Measurements from ENCODE around the gene FECH.
"Not testable (repeated sequence)": the region's sequence is repeated elsewhere in the genome, so short reads cannot be mapped to it uniquely, and the experiment has no call there.

Gene FECH

DNA sequence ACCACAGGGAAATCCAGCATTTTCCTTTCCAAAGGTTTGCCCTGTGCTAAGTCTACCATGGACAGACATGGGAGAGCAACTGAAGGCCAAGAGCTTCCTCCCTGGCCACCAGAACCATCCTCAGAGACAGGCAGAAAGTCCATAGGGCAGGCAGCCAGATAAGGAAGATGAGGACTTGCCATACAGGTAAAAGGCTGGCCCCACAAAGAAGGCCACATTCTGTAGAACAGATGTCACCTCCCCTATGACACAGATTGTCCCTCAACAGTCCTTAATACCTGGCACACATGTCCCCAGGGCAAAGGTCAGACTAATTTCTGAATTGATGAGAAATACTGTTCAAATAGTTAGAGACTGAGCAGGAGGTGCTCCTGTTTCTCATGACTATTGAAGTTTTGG, 52.0 kb downstream of the FECH start:
- H3K4me3 ChIP-seq (replicated peaks; ENCODE audit: low read depth, low read length), result no peak overlapping the region
- TF ChIP-seq, protein P1, sequence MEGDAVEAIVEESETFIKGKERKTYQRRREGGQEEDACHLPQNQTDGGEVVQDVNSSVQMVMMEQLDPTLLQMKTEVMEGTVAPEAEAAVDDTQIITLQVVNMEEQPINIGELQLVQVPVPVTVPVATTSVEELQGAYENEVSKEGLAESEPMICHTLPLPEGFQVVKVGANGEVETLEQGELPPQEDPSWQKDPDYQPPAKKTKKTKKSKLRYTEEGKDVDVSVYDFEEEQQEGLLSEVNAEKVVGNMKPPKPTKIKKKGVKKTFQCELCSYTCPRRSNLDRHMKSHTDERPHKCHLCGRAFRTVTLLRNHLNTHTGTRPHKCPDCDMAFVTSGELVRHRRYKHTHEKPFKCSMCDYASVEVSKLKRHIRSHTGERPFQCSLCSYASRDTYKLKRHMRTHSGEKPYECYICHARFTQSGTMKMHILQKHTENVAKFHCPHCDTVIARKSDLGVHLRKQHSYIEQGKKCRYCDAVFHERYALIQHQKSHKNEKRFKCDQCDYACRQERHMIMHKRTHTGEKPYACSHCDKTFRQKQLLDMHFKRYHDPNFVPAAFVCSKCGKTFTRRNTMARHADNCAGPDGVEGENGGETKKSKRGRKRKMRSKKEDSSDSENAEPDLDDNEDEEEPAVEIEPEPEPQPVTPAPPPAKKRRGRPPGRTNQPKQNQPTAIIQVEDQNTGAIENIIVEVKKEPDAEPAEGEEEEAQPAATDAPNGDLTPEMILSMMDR (IDR thresholded peaks at IDR 0.05; ENCODE audit: low read depth, low read length, missing control alignments), result no peak
- no peak for DNase-seq (ENCODE audit: extremely low read depth, low read depth)

DNA sequence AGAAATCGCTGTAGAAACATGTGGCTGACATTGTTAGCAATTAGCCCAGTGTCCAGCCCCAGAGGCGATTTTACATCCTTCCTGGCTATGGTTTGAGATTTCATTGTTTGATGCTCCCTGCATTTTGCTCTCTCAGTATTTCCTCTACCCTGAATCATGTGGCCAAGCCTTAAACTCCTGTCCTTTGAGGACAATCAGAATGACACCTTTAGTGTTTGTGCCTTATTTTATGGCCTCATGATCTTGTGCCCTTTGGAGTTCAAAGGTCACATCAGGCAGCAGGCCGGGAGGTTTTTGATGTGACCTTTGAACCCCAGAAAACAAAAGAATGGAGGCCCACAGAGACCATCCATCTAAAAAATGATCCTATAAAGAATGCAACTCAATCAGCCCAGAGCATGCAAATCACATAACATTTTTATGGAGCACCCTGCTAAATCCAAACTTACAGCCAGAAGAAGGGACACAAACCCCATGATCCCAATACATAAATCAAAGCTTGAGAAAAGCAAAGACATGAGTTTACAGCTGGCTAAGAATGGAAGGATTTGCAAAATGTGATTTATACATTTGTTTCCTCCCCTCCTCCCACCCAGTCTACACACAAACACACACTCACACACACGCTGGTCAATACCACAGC, 52.5 kb downstream of the FECH start:
- no peak for DNase-seq (ENCODE audit: extremely low read depth, low read depth)
- H3K4me3 ChIP-seq (replicated peaks; ENCODE audit: low read depth, low read length), result no peak overlapping the region
- TF ChIP-seq, protein P1 (IDR thresholded peaks at IDR 0.05; ENCODE audit: low read depth, low read length, missing control alignments), result no peak

DNA sequence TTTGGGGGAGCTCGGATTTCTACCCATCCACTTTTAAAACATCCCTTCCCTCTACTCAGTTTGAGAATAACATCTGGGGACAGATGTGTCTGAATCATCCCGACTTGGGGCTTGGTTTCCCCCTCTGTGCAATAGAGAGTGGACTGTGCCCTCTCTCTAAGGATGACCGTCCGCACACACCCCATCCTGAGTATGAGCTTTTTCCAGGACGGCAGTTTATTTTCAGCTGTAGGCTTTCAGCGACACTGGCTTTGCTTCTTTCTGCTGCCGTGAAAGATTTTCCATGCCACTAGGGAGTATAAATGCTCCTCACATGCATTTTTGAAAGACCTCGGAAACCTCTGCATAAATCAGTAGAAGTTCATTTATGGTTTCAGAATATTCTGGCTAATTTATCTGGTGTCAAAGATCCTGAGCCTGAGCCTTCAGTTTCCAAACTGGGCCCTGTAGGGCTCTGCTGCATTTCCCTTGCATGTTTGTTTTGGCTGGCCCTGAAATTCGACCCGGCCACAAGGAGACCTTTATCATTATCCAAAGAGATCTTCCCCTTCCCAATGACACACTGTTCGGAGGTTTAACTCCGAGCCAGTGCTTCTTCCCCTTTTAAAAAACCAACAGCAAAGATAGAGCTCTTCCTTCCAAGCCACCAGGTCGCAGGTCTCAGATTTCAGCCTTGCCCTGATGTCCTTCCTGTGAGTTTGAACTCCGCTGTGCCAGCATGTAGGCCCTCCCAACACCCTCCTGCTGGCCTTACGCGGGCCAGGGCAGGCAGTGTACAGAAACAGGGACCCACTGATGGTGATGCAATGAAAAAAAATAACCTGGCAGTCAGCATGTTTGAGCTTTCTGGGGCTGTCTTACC, 53.3 kb downstream of the FECH start:
- TF ChIP-seq, protein P1 (IDR thresholded peaks at IDR 0.05; ENCODE audit: low read depth, low read length, missing control alignments), result no peak
- no peak for DNase-seq (ENCODE audit: extremely low read depth, low read depth)
- no peak overlapping the region for H3K4me3 ChIP-seq (replicated peaks; ENCODE audit: low read depth, low read length)

DNA sequence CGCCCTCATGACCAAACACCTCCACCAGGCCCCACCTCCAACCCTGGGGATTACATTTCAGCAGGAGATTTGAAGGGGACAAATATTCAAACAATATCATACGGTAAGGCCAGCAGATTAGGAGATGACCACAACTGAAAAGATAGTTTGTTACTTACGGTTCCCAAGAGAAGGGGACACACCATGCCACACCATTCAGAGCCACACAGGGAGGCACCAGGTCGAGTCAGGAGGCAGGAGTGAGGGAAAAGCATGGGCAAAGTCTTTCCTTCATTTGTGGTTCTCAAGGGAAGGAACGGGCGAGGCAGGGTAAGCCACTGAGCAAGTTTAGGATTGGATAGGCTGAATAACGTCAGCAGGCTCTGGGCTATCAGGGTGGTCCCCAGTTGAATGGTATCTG, 57.4 kb downstream of the FECH start:
- H3K4me3 ChIP-seq (replicated peaks; ENCODE audit: low read depth, low read length), result no peak overlapping the region
- TF ChIP-seq, protein P1 (IDR thresholded peaks at IDR 0.05; ENCODE audit: low read depth, low read length, missing control alignments), result no peak
- DNase-seq (ENCODE audit: extremely low read depth, low read depth), result no peak

DNA sequence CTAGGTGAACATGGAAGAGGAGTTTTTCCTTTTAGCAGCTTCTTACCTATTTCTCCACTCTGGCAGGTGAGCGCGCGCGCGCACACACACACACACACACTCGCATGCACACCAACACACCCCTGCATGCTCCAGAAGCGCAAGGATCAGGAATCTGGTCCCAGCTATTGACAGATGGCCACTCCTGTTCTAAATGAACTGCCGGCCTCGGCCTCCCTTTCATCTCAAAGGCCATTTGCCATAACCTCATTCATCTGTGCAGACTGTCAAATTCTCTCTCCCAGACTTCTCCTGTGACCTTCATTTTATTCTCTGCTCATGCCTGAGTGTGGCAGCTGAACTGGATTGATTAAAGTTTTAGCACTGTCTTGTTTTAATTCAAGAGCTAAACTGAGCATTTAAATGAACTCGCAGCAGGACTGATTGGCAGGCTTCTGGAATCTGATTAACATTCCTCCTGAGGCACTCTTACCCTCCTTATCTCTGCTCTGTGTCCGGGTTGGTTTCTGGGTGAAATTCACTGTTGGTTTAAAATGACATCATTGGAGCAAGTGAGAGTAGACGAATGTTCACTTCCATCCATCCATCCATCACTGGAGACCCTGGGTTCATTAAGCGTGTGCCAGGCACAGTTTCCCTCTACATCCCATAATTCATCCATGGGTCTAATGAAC, 58.8 kb downstream of the FECH start:
- H3K4me3 ChIP-seq (replicated peaks; ENCODE audit: low read depth, low read length), result no peak overlapping the region
- TF ChIP-seq, protein P1 (IDR thresholded peaks at IDR 0.05; ENCODE audit: low read depth, low read length, missing control alignments), result no peak
- no peak for DNase-seq (ENCODE audit: extremely low read depth, low read depth)

DNA sequence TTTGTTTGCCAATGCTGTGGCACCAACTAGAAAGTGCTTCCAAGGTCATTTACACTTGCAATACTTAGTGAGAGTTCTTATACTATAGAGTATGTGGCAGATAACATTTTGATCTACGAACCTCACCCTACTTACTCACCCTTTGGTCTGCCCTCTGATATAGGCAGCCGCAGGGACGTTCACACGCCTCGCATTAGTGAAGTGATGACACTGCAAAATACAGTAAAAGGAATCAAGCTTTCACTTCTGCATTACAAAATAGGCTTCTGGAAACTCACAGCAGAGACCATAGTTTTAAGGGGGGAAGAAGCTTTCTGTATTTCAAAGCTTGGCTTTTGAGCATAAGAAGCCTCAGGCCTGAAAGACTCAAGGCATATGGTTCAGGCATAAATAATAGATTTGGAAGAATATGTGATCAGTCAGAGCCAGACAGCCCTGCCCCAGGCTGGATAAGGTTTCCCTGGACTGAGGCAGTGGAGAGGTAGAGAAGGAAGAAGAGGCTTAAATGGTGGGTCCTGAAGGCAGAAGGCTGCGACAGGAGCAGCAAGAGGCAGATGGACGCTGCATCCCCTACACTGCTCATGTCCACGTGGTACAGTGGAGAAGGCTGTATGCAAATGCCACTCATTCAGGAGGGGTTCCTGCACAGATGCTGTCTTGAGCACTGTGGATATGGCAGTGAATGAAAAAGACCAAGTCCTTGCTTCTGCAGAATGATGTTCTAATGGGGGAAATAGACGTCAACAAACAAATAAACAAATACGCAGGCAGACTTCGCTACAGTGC, 63.1 kb downstream of the FECH start:
- H3K4me3 ChIP-seq (replicated peaks; ENCODE audit: low read depth, low read length), result no peak overlapping the region
- no peak for DNase-seq (ENCODE audit: extremely low read depth, low read depth)
- TF ChIP-seq, protein P1 (IDR thresholded peaks at IDR 0.05; ENCODE audit: low read depth, low read length, missing control alignments), result no peak

DNA sequence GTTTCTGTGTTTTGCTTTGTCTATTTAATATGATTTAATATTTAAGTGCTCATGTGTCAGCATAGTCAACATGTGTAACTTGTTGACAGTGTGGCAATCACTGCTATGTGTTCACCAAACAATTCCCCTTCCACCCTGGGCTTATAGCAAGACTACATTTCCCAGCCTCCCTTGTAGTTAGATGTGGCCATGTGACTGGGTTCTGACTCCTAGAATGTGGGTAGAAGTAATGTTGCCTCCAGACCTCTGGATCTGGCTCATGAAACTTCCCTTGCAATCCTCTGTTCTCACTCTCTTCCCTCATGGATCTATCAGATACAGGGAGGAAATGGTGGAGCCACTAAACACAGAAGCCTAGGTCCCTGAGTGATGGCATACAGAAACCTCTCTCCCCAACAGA, 64.2 kb downstream of the FECH start:
- H3K4me3 ChIP-seq (replicated peaks; ENCODE audit: low read depth, low read length), result not testable (repeated sequence)

More for the DNA sequence above, 64.2 kb downstream of the FECH start:
- not testable (repeated sequence) for DNase-seq (ENCODE audit: extremely low read depth, low read depth)

Measured in HFF-Myc (cell line).